NCI-H1930 (cell line): ENCODE data around the gene SAMSN1.

Source experiments
- DNase-seq, 2 experiments: peaks; one replicate each; lab custom pipeline; 2025; lab: John Stamatoyannopoulos, UW

SAMSN1 gene

DNA sequence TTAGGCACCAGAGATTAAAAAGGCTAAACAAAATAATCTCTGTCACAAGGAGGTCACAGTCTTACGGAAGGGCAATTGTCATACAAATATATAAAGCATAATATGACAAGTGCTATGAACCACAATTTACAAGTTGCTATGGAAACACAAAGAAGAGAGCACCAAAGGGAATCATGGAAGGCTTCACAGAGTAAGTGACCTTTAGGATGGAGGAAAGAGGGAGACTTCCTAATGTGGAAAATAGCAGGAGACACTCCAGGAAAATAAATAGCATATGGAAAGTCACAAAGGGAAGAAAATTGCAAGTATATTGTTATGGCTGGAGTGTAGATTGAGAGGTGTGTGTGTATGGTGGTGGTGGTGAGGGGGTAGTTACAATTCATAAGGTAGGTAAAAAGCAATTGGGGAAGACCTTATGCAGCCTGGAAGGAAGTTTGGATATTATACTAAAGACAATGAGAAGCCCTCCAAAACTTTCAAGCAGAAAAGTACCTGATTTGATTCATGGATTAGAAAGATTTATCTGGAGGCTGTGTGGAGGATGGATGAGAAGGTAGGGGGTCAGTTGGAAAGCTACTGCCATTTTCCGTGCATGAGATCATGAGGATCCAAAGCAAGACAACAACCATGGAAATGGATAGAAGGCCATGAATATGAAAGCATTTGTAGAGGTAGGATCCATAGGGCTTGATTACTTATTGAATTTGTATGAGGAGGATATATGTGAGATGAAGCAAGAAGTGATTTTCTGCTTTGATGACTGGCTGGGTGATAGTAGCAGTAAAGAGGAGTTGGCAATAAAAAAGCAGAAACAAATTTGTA lies 61.7 kb downstream of the SAMSN1 start:
- DNase-seq = no peak

DNA sequence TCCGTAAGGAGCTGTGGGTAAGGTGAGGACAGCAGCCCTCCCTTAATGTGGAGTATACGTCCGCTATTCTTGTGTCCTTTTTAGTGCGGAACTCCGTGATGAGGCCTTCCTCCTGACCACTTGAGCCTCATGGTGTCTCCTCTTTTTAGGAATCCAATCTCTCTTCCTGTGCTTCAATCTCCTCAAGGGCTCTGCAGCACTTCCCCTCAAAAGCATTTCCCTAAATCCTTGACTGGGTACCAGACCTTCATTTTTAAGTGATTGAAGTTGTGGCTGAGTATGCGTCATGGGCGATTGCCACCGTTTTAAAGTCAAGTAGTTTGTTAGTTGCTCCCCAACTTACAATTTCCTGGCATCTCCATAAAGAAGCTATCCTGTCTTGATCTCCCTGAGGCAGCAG lies 62.8 kb downstream of the SAMSN1 start:
- DNase-seq = no peak

DNA sequence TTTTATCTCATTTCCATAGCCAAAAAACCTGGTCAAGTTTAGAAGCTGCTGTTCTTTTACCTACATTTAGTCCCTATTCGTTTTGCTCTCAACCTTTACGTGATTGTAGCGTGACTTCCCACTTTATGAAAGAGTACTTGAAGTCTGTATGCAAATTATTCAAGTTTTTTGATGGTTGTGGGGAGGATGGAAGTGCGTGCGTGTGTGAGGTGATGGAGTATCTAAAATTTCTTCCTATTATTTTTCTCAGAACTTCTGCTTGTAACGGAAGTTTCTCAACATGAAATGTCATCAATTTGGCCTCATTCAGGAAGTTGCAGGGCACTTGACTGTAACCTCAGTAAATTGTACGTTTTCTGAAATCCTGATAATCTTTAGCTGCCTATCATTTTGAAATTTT lies 64.0 kb downstream of the SAMSN1 start:
- no peak for DNase-seq

DNA sequence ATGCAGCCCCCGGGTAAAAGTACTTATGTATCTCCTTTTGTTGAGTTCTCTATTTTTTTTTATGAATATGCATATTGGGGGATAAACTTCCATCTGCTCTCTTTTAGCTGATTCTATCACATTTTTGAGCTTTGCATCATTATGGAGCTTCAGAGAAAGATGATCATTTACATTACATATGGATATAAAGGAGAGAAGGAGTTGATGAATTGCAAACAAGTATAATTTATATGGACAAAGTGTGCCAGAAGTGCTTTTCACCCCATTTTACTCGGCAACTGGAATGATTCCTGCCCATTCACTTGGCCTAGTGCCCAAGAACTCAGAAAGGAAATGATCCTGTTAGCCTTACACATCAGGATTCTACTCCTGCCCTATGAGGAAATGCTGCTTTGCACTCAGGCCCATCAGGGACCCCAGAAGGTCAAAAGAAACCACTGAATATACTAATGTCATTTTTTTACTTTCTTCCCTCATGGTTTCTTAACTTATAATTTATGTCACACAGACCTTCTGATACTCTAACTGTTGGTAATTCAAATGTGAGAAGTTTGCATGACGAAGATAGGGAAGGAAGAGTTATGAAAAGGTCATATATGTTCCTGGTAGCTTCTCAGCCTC lies 65.6 kb downstream of the SAMSN1 start:
- DNase-seq = no peak

DNA sequence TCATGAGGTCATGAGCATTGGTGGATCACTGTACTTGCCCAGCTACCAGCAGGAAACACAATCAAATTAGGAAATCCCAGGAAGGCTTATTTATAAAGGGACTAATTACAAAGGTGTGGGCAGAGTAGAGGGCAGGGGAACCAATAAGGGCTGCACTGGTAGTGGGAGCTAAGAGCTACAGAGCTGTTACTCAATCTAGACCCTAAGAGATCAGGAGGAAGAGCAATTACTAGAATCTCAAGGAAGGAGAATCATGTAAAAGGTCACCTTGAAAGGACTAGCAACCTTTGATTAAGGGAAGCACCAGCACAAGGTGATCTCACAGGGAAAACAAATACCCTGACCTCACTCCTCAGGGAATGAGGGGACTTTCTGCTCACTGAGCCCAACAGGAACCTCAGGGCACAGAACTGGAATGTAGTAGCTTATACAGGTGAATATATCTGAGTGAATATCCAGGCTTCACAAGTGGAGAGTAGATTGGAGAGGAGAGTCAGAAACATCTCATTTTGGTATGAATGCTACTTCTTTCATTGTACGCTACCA lies 66.8 kb downstream of the SAMSN1 start:
- DNase-seq = no peak

DNA sequence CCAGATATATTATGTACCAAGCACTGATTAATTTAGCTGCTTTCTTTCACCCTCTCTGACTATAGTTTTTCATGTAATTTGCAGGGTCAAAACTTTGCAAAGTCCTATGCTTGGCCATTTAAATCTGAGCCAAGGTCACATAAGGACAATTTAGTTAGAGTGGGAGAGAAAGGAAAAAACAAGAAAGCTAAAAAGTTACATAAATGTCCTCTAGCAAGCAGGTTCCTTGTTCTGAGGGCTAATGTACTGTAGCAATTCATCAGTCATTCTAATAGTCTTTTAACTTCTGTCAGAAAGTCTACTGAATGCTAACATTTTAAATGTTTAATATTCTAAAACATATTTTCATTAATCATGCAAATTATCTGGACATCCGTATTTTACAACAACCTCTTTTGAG lies 68.3 kb downstream of the SAMSN1 start:
- DNase-seq = no peak

DNA sequence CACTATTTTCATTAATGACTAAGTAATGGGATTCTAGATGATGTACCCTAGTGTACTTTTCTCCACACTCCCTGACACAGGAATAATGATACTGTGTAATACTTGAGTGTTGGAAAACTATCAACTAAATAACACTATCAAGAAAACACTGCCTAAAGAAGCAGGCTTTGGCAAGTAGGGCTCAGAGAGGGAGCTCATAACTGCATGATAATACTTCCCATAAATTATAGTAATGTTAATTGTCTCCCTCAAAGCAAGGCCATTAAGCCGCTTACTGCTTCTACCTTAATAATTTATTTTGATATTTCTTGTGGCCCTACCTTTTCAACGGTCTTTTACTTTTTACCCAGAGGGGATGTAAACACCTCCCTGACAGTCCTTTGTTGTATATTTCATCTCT lies 69.0 kb downstream of the SAMSN1 start:
- no peak for DNase-seq

DNA sequence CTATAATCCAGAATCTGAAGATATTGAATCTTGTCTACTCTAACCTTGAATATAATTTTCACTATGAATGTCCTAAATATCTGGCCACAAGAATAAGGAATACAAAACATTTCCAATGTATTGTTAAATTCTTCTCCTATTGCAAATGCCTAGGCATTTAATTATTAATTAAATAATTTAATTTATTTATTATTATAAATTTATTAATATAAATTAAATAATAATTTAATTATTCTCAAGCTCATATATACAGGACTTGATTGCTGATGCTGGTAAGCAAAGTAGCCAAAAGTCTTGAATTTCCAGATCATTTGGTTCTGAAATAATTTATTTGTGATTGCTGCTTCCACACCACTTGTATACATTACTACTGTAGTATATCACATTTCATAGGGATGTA lies 71.1 kb downstream of the SAMSN1 start:
- no peak for DNase-seq

DNA sequence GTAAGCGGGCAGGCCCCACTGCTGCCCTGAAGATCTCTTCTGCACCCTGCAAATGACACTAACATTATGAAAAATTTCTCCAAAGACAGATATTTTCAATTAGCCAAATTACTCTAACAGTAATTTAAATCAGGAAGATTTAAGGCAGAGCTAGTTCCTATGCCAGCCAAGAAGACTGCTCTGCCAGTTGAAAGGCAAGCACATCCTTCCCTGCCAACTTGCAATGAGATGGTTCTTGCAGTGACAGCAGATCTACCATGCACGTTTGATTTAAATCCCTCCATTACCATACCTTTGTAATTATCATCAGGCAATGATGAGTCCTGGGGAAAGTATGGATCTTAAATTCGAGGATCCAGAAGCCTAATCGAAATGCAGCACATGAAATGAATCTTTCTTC lies 76.5 kb downstream of the SAMSN1 start:
- DNase-seq = no peak

DNA sequence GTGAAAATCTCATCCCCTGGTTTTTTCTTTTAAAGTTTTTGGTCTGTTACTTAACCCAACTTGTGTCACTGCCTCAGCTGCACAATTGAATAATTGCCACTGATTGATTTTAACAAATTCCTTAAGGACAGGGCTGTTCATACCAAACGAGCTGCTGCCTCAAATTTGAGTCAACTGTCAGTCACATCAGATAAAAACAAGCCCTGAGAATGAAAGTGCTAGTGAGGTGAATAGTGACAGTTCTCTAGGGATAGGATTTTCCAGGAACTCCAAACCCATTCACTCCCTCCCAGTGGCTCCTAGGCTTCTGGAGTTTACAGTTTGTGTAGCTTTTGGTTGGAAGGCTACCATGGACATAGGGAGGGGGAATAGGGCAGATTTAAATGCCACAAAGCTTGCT lies 79.4 kb downstream of the SAMSN1 start:
- no peak for DNase-seq

DNA sequence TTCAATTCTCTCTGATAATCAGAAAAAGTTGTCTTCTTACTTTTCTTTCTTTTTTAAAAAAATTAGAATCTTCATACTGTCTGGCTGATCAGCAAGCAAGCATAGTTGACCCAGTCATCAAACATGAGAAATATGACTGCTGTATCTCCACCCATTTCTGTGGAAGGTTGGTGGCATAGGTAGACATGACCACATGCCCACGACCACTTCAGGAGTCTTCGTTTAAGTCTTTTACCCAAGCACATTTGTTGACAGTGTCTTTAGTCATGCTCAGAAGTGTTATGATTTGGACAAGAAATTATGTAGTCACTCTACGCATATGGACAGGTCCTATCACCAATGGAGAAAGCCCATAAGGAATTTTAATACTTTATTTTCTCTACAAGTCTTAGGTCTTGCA lies 88.4 kb downstream of the SAMSN1 start:
- DNase-seq = no peak

DNA sequence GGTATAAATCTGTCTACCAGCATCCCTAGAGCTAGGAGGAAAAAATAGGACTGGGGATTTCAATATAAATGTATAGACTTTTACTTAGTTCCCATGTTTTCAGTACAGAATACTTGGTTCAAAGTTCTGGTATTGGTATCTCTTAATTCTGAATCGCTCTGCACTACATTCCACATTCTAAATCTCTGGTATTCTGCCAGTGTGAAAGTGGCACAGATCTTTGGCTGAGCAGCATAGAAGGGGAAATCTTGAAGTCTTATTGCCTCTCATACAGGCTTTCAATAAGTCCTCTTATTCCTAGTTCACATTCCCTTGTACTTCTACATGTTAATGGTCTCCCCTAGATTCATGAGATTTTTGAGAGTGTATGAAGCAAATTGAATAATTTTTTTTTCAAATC lies 89.2 kb downstream of the SAMSN1 start:
- DNase-seq = no peak

DNA sequence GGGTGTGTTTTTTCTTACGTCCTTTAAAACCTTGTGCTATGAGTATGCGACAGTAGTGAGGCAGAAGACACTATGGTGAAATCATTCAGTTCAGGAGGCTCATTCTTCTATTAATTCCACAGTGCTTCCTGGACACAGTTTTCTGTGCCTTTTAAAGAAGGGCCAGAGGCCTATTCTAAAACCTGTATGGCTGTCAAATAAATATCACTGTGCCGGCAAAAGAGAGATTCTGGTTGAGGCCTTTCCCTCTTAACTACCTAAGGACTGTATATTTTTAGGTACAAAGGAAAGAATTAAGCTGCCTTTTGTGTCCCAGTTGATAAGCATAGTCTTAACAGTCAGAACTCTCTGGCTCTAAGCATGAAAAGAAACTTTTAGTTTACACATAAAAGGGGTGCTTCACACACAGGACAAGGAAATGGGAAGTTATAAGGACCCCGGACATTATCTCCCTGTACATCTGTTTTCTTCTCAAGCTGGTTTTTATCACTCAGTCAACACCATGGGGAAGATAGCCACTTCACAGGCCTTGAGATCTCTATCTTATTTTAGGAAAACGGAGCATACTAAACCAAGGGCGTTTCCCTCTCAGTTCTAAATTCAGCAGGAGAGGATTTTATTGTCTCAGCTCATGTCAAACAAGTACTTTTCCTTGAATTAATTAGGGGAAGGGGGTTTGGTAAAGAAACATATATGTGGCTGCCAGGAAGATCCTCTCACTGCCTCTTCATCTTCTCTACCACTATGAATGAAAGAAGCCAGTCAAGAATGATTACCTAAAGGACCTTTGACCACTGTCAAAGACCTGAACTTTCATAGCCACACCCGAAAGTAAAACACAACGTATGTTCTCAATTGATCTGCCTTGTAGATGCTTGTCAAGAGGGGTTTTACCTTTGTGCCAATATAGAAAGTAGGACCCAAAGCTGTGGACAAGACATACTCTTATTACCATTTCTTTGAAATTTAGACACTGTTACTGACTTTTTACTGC lies 91.8 kb downstream of the SAMSN1 start:
- DNase-seq = no peak

DNA sequence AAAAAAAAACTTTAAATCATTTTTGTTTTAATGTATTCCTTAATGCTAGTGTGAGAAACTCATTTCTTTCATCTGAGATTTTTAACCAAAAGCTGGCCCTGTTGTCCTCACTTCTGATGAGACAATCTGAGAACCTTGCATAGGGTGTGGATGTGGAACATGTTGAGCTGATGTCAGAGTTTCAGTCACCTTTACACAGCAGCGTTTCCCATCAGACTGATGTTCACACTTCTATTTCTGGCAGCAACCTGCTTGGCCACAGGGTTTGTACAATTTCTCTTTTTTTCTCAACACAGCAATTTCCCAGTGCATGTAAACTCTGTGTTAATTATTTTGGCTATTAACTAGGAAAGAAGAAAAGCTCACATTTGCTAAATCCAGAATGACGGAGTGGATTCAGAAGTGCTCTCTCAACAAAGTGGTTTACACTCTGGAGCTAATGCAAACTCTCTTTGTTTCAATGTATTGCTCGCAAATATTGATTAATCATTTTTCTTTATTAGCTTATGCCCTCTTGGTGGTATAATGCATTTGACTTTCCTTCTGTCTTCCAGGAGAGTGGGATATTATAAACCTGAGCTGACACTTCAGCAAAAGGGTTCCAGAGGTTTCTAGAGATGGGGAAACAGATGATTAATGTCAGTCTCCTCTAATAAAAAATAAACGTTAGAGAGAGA lies 92.6 kb downstream of the SAMSN1 start:
- DNase-seq = no peak

DNA sequence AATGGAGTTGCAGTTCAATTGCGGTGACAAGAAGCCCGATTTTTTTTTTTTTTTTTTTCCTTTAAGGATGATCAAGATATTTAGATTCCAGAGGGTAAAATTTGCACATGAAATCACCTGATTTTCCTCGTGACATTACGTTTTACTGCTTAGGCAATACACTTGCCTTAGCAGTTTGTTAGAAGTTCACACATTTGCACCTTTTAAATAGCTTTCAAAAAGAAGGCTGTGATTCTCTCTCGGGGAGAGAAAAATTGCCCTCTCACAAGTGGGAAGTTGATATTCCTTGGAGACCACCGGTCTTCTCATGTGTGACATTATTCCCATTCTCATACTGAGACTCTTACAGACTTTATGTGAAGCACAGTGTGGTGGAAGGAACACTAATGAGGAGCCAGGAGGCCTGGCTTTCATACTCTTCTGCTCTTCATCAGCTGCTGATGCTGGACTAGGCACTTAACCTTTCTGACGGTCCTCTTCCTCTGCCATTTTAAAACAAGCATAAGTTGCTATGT lies 93.3 kb downstream of the SAMSN1 start:
- DNase-seq = no peak

DNA sequence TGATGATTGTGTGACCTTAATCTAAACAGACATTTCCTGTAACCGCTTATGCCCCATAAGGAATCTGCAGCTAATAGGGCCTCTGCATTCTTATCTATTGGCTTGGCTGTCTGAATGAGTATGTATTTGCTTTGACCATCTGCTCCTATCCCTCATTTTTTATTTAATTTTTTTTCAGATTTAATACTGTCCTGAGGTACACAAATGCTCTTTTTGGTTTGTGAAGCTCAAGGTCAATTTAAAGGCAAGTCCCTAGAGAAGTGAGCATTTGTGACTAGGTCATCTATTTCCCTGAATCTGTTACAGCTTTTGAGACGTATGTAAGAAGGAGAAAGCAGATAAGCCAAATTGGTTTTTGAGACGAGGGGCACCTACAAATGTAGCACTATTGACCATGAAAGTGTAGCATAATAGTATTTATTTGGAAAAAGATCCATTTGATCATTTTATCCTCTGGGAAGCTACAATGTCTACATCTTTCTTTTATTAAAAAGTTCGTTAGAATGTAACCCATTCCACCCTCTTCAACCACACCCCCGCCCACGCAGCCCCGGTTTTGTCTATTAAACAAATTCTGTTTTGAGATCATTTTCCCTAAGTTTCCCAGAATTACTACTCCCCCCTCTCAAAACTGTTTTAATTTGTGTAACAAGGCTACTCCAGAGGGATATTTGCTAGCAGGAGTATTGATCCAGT lies 93.9 kb downstream of the SAMSN1 start:
- no peak for DNase-seq

DNA sequence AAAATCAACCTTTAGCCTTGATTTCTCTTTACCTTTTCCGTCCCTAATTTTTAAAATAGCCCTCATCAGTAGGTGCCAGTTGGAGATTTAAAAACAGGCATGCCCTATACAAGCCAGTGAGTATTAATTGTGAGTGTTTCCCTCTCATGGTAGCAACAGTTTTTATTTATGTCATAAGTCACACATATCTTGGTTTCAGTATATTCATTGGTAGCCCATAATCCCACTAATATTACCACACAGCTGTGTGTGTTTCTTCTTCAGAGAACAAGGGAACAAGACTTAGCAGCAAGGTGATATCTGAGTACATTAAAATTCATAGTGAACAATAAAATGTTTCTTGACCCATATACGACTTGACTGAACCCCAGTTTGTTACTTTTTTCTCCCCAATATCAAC lies 94.6 kb downstream of the SAMSN1 start:
- DNase-seq = no peak

DNA sequence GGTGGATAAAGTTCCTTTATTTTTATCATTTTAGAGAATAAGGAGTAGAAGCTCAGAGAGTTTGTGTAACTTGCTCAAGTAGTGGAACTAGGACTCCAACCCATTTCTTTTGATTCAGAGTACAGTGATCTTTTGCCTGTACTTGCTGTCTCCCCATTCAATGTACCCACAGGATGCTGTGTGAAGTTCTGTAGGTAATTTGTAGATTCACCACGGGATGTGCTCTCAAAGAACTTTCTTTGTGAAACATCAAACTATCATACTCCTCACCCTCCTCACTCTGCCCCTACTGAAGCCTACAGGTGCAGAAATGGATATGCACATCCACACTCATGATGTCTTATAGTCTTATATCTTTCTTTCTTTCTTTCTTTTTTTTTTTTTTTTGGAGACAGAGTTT lies 97.3 kb downstream of the SAMSN1 start:
- DNase-seq = no peak

DNA sequence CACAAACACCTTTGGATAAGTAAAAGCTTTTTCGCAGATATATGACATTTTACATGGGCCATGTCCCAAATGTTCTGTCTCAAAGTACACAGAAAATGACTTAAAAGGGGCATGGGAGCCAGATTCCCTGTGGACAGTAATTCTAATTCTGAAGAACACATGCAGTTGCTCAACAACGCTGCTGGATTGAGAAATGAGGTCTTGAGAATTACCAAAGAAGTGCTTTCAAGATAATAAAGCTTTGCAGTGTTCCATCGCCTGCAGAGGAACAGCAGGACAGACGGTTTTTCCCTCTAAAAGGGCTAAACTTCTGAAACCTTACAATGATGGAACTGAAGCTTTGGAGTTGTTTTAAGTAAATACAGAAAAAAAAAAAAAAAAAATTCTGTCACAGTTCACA lies 107.9 kb downstream of the SAMSN1 start:
- DNase-seq = no peak

DNA sequence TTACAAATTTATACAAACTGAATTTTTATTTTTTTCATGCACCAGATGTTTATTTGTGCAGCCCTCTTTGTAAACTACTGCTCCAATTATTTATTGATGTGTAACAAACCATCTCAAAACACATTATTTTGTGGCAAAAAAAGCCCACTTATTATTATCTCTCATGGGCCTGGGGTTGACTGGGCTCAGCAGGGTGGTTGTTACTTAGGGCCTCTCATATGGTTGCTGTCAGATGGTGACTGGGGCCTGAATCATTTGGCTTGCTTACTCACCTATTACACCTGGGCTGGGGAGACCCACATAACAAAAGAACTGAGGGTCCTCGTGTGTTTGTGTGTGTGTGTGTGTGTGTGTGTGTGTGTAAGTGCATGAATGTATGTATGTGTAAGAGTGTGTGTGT lies 110.7 kb downstream of the SAMSN1 start:
- no peak for DNase-seq
